Hematopoietic multipotent progenitor cell treated with erythropoietin and hydrocortisone succinate and interleukin-3 and kit ligand, for 15 days (in vitro differentiated cells): ENCODE data around the gene SLC4A11.
"Not testable (repeated sequence)": the region's sequence is repeated elsewhere in the genome, so short reads cannot be mapped to it uniquely, and the experiment has no call there.

ENCODE experiments used
- DNase-seq: peaks from one replicate; pipeline ENCODE4 v3.0.0-alpha.2; 2015; ENCODE audit warnings: low spot score

The SLC4A11 gene

DNA sequence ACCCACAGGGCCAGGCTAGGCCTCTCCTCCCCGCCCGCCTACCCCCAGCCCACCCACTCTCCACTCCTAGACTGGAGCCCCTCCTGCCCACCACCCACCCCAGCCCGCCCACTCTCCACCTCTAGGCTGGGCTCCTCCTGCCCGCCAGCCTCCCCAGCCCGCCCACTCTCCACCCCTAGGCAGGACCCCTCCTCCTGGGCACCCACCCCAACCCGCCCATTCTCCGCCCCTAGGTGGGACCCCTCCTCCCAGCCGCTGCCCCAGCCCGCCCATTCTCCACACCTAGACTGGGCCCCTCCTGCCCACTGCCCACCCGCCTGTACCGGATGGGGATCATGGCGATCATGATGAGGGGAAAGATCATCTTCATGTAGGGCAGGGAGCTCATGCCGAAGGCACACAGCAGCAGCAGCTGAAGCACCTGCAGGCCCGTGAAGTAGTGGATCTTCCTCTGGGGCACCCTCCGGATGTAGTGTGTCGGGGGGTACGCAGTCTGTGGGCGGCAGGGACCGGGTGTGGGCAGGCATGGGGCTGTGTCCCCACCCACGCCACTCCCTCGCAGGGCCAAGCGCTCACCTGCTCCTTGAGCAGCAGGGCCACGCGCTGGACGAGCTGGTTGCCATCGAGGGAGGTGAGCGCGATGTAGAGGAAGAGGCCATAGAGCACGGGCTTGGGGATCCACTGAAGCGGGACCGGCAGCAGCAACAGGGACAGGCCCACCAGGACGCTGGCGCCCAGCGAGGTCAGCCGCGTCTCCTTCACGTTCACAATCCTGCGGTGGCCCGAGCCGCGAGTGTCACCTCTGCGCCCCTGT lies 10.8 kb downstream of the SLC4A11 start:
- DNase-seq: no peak

DNA sequence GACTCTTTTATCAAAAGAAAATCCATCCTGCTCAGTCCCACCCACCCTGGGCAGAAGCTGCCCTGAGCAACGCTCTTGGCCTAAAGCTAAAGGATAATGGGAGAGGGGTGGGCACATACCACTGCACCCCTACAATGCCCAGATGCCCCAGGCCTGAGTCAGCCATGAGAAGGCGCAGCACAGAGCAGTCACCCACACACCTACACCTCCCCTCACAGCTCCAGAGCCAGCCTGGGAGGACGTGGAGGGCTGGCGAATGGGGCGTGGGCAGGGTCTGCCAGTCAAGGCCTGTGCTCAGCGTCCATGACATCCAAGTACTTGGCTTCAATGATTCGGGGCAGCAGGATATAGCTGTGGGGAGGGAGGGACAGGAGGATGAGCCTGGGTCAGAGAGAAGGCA lies 11.5 kb downstream of the SLC4A11 start:
- DNase-seq: no peak

- no peak for DNase-seq
These were observed 12.1 kb downstream of the SLC4A11 start for GRCh38 chr20:3226864-3227263.

- DNase-seq: no peak
These were observed 12.9 kb downstream of the SLC4A11 start for GRCh38 chr20:3226093-3226492.

GRCh38 chr20:3224681-3225421 lies 14.1 kb downstream of the SLC4A11 start:
- DNase-seq: no peak

DNA sequence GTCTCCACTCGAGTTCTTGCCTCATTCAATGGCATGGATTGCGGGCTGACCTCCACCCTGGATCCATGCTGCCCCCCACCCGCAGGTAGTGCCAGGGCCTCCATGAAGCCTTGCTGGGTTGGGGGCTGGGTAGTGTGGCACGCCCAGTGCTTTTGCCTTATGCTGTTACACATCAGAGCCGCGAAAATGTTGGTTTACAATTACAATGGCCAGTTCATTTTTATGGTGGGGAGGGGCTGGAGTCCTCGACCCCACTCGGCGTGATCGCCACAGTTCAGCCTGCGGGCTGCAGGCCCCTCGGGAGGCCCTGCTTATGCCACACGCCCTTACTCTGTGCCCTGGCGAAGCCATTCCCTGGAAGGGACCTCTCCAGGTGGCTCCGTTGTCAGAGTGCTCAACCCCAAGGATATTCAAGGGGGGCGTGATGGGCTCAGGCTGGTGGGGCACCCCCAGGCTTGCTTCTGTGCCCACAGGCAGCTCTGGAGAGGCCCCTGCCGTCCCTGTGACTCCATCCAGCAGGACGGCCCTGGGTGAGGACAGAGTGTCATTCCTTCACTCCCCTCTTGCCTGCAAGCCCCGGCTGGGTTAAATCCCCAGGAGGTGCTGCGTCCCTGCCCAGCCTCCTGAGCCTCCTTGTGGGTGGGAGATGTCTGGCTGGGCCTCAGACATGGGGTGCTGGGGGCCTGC lies 14.9 kb downstream of the SLC4A11 start:
- DNase-seq: no peak

DNA sequence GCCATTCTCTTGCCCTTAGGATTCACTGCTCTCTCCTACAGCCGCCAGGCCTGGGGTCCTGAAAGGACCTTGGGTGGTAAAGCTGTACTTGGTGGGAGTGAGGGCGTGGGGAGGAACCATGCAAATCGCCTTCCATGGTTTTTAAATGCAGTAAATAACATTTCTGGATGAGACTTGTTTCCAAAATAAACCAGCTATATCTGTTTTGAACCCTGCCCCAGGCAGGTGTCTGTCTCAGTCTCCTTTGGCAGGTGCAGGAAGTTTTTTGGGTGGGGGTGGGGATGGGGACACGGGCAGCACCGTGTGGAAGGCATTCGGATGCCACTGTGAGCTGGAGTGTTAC lies 15.4 kb downstream of the SLC4A11 start:
- DNase-seq: no peak

- DNase-seq: no peak
These were observed 16.1 kb downstream of the SLC4A11 start for GRCh38 chr20:3222635-3223600.

DNA sequence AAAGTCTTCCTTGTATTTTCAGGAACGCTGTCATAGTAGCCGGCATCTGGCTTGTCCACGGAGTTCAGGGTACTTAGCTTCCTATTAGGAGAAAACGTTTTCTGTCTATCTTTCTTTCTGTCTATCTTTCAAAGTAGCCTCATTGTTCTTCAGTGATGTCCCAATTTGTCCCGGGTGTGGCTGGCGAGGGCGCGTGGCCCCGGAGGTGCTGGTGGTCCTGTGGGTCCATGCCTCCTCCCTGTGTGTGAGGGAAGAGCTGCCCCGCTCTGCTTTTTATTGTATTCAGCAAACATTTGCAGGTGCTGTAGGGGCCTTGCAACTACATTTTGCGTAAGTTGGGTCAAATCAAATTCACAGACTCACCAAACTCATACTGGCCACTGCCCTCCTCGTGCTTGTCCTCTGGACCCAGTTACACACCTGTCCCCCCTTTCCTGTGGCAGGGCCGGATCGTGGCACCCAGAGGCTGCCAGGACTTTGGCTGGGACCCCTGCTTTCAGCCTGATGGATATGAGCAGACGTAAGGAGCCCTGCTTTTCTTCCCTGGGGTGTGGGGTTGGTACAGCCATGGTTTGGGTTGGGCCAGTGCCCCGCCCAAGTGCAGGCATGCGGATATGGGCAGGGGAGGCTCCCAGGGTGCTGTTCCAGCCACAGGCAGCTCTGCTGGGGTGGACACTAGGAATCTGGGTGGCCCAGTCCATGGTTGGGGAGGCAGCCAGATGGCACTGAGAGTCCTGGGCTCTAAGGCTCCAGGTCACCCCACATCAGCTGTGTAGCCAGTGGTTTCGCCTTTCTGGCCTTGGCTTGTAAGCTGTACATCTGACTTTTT lies 17.4 kb downstream of the SLC4A11 start:
- no peak for DNase-seq

GRCh38 chr20:3218307-3218988 lies 20.5 kb downstream of the SLC4A11 start:
- DNase-seq: peak; percentile 61

DNA sequence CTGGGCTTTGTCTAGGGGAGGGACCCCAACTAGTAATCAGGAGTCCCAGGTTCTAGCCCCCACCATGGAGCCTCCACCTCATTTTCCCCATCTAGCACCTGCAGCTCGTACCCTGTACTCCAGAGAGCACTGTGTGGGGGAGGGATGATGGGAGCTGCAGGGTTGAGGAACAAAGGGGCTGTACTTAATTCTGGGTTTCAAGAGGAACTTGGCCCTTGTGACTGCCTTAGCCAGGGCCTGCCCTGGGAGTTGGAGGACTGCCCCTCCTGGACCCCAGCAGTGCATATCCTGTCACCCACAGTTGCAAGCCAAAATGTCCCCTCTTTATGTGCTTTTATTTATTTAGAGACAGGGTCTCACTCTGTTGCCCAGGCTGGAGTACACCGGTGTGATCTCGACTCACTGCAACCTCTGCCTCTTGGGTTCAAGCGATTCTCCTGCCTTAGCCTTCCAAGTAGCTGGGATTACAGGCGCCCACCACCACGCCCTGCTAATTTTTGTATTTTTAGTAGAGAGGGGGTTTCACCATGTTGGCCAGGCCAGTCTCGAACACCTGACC lies 23.6 kb downstream of the SLC4A11 start:
- not testable (repeated sequence) for DNase-seq

GRCh38 chr20:3213226-3213625 lies 25.8 kb downstream of the SLC4A11 start:
- no peak for DNase-seq

GRCh38 chr20:3210346-3210745 lies 28.6 kb downstream of the SLC4A11 start:
- no peak for DNase-seq

DNA sequence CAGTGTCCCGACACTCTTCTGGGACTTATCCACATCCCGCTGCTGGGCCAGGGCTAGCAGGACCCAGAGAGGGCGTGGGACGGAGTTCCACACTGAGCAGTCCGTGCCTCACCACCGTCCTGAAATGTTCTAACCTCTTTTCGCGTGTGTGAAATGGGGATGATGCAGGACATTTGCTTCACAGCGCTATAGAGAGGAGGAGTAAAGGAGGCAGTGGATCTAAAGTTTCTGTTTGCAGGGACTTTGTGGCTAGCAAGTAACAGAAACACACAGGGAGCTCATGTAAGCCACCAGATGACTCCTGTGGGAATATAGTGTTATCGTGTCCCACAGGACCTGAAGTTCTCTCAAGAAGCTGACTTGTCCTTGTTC lies 29.1 kb downstream of the SLC4A11 start:
- DNase-seq: peak; percentile 26

DNA sequence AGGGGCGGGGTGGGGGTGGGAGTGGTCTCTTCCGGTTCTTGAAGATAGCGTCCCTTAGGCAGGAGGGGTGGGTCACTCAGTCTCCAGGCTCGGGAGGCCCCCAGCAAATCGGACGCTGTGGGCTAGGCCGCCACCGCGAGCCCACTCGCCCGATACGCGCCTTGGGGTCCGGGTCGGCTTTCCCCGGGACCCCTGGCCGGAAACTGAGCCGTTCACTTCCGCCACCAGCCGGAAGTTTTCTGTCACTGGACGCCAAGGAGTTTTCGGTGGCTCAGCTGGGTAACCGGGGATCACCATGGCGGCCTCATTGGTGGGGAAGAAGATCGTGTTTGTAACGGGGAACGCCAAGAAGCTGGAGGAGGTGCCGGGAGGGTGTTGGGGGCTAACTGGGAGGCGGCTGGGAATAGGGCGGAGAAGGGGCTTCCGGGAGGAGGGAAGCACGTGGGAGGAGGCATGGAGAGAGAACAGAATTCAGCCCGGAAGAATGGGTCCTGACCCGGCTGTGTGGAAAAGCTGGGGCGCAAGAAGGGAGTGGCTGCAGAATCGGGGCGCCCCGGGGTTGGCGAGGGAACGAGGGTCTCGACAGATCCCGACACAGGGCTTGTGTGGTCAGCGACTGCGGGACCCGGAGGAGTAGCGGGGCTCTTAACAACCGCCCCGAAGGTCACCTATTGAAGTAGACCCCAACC lies 29.6 kb downstream of the SLC4A11 start, which contains the start of gene ITPA:
Gene ITPA (plus strand): TSS at position 242 of the 689 bp plus-strand sequence. CDS start 54 bp downstream, at position 296.
- peak; percentile 48 for DNase-seq

DNA sequence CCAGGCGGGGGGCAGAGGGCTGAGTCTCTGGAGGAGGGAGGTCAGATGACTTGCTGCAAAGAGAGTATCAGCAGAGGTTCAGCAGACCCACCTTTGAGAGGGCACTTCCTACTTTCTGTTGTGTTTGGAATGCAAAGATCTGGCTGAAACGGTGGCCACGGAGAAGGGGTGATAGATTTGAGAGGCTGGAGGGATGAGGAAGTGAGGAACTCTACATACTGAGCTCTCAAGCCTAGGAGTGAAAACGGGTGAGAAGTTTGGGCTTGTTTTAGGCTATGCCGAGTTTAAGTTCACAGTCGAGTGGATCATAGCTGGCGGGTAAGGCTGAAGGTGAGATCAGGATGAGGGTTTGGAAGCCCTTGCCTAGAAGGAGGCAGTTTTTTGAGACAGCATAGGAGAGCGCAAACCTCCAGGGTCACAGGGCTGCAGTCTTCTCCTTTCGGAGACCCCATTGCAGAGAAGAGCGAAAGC lies 30.2 kb downstream of the SLC4A11 start:
- DNase-seq: no peak

DNA sequence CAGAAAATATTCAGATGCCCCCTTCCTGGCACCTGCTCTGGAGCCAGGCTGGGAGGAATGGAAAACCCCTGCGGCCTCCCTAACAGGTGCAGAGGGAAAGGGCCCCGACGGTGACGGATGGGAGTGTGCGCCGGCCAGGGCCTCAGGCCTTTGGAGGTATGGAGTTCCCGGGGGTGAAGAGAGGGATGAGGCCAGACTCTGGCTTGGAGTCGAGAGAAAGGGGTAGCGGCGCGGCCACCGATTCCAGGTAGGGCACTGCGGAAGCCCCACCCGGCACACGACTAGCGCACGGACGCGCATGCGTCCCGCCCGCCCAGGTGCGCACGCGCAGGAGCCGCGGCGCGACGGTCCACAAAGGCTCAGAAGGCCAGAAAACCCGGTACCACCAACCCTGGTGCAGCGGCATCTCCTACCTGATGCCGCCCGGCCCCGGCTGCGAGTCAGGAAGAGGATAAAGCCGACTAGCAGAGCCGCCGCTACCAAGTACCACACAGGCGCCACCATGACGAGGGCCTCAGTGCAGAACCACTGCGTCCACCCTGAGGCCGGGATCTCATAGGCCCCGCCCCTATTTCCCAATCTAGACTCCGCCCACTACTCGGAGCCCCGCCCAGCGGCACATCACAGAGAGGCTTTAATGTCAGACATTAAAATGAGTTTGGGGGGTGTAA lies 34.7 kb downstream of the SLC4A11 start, which contains the start of gene DDRGK1:
Gene DDRGK1 (minus strand): TSS at position 559 of the 671 bp plus-strand sequence. CDS start 55 bp downstream, at position 504.
- peak; percentile 93 for DNase-seq
